ENCODE measurements around the gene CACNA1H. TPM values are rescaled to one million over a fixed set of nuclear protein-coding genes. Genes with fewer than 3 reads are reported as not detected.

CACNA1H gene
- total and polyA plus RNA-seq, 7 donors: 0.46 to 181 (median 37.0) TPM

DNA sequence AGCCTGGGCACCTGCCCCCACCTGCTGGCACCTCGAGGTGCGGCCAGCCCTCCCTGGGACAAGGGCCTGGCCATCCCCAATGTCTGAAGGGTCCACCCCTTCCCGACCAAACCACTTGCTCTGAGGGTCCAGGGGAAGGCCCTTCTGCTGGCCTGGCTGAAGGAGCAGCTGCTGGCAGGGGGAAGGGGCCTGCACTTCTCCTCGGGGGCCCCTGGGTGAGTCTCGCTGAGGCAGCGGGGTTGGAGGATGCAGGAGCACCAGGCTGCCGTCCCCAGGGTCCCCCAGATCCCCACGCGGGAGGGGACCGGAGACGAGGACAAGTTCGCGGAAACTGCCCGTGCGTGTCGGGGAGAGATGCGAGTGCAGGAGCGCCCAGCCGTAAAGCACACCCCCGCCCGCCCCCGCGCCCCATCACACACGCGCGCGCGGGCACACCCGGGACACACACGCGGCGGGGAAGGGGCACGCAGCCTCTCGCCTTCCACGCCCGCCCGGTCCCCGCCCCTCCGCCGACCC, 725 bp upstream of the CACNA1H start:
- TF ChIP-seq POLR2AphosphoS5 (IDR thresholded peaks at IDR 0.05): peak in 1 of 4 donors; percentile 35
- TF ChIP-seq EP300 (IDR thresholded peaks at IDR 0.05): no peak
- intact Hi-C loops (cut with DNase I): no loop called here
- no peaks in the 10 kb centered on the region for H3K36me3 ChIP-seq
- DNase-seq: peak; percentile 80
- no peaks in the 10 kb centered on the region for H3K9me3 ChIP-seq
- peaks cover 8 to 17% (median 10%) of the 10 kb centered on the region in 3 donors for H3K27me3 ChIP-seq
- WGBS, 2 donors: 2 to 3% methylated on average over 40 of the region's 40 CpGs
- H3K27ac ChIP-seq: peak overlapping the region; percentile 67 to 85 (median 76)
- peak overlapping the region; percentile 27 to 80 (median 58) for H3K4me3 ChIP-seq
- peaks cover 0 to 68% (median 59%) of the 10 kb centered on the region in 4 donors for H3K4me1 ChIP-seq

DNA sequence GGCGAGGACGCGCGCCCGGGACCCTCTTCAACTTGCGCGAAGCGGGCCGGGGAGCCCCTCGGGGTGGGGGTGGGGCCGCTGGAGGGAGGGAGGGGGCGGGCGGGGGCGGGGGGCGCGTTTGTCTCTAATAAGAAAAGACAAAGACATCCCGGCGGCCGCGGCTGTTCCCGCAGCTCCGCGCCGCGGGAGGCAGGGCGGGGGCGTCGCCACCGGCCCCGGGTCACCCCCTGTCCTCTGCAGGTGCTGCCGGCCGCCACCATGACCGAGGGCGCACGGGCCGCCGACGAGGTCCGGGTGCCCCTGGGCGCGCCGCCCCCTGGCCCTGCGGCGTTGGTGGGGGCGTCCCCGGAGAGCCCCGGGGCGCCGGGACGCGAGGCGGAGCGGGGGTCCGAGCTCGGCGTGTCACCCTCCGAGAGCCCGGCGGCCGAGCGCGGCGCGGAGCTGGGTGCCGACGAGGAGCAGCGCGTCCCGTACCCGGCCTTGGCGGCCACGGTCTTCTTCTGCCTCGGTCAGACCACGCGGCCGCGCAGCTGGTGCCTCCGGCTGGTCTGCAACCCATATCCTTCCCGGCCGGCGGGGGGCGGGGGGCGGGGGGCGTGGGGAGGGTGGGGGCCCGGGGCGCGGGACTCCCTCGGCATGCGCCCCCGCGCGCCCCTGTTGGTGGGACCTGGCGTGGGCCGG, 714 bp downstream of the CACNA1H start:
- no peak for DNase-seq
- intact Hi-C loops (cut with DNase I): loop anchor here (1.0 kb wide), 1 partner anchor 29 kb away; no protein-coding TSS in a partner anchor
- peak overlapping the region; percentile 51 to 87 (median 71) for H3K4me3 ChIP-seq
- H3K36me3 ChIP-seq: no peaks in the 10 kb centered on the region
- peaks cover 8 to 25% (median 10%) of the 10 kb centered on the region in 3 donors for H3K27me3 ChIP-seq
- TF ChIP-seq EP300 (IDR thresholded peaks at IDR 0.05) (no peak), POLR2AphosphoS5 (IDR thresholded peaks at IDR 0.05) (no peak), CTCF (IDR thresholded peaks at IDR 0.05) (no peak), POLR2A (IDR thresholded peaks at IDR 0.05) (no peak)
- H3K4me1 ChIP-seq: peaks cover 0 to 82% (median 74%) of the 10 kb centered on the region in 4 donors
- H3K27ac ChIP-seq: peak overlapping the region; percentile 90 to 98 (median 96)
- WGBS, 2 donors: 2 to 7% methylated on average over 93 of the region's 94 CpGs
- H3K9me3 ChIP-seq: no peaks in the 10 kb centered on the region

DNA sequence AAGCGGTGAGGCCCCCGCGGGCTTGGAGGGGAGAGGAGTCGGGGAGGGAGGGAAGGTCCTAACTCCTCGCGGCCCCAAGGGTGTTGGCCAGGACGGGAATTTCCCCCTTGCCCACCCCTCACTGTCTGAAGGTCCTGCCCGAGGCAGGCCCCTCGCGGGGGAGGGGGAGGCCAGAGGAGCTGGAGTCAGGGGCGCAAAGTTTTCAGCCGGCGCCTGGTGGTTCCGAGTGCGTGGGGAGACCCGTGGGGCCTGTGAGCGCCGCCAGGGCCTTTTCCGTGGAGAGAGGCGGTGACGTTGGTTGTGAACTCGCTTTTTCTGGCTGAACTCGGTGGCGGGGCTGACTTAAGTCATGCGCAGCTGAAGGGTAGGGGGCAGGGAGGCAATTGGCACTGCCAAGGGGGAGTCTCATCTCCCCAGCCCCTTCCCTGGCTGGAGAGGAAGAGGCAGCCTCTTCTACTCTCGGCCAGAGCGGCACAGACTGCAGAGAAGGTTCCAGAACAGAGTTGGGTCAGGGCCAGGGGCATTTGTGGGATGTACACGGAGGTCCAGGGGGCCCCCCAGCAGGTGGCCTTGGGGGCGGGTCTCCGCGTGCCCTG, 1.5 kb downstream of the CACNA1H start:
- TF ChIP-seq EP300 (IDR thresholded peaks at IDR 0.05) (peak in 2 of 4 donors; percentile 3 to 70), POLR2A (IDR thresholded peaks at IDR 0.05) (peak in 1 of 2 donors; percentile 51), CTCF (IDR thresholded peaks at IDR 0.05) (no peak), POLR2AphosphoS5 (IDR thresholded peaks at IDR 0.05) (peak; percentile 76 to 87 (median 82))
- WGBS, 2 donors: 12 to 22% methylated on average over 31 of the region's 31 CpGs
- DNase-seq: peak; percentile 89
- Histone ChIP-seq H3K4me1 (peaks cover 0 to 90% (median 82%) of the 10 kb centered on the region in 4 donors), H3K9me3 (no peaks in the 10 kb centered on the region), H3K4me3 (peak overlapping the region; percentile 51 to 87 (median 71)), H3K27ac (peak overlapping the region; percentile 90 to 98 (median 96)), H3K36me3 (no peaks in the 10 kb centered on the region), H3K27me3 (peaks cover 8 to 25% (median 10%) of the 10 kb centered on the region in 3 donors)
- intact Hi-C loops (cut with DNase I): no loop called here

GRCh38 chr16:1154887-1155331, 2.0 kb downstream of the CACNA1H start:
- TF ChIP-seq POLR2AphosphoS5 (IDR thresholded peaks at IDR 0.05) (no peak), CTCF (IDR thresholded peaks at IDR 0.05) (no peak), POLR2A (IDR thresholded peaks at IDR 0.05) (no peak), EP300 (IDR thresholded peaks at IDR 0.05) (no peak)
- peaks cover 0 to 91% (median 86%) of the 10 kb centered on the region in 4 donors for H3K4me1 ChIP-seq
- H3K27me3 ChIP-seq: peaks cover 8 to 25% (median 10%) of the 10 kb centered on the region in 3 donors
- H3K9me3 ChIP-seq: no peaks in the 10 kb centered on the region
- intact Hi-C loops (cut with DNase I): no loop called here
- peak overlapping the region; percentile 51 to 87 (median 71) for H3K4me3 ChIP-seq
- 11 to 53% methylated on average over 23 of the region's 23 CpGs for WGBS, 2 donors
- DNase-seq: no peak
- H3K36me3 ChIP-seq: no peaks in the 10 kb centered on the region
- H3K27ac ChIP-seq: peak overlapping the region; percentile 90 to 98 (median 96)
